GM18951 (cell line): ENCODE results near the gene ENPP6.

Experiments
- POLR2A ChIP-seq: IDR thresholded peaks from 4 replicates; pipeline ENCODE4 v1.6.1; 2011; ENCODE audit warnings: mild to moderate bottlenecking; ENCODE audit not compliant: insufficient read length, insufficient read depth; ENCODE audit errors: extremely low read depth
- in situ Hi-C: fragments of 300-500 bp; cut with MboI; formaldehyde crosslinking; loops from one replicate; pipeline ENCODE4 v1.12.0; 2022; ENCODE audit warnings: low sequenced_read_pairs, mixed read lengths, inconsistent platforms; ENCODE audit not compliant: unreplicated experiment

Gene ENPP6

DNA sequence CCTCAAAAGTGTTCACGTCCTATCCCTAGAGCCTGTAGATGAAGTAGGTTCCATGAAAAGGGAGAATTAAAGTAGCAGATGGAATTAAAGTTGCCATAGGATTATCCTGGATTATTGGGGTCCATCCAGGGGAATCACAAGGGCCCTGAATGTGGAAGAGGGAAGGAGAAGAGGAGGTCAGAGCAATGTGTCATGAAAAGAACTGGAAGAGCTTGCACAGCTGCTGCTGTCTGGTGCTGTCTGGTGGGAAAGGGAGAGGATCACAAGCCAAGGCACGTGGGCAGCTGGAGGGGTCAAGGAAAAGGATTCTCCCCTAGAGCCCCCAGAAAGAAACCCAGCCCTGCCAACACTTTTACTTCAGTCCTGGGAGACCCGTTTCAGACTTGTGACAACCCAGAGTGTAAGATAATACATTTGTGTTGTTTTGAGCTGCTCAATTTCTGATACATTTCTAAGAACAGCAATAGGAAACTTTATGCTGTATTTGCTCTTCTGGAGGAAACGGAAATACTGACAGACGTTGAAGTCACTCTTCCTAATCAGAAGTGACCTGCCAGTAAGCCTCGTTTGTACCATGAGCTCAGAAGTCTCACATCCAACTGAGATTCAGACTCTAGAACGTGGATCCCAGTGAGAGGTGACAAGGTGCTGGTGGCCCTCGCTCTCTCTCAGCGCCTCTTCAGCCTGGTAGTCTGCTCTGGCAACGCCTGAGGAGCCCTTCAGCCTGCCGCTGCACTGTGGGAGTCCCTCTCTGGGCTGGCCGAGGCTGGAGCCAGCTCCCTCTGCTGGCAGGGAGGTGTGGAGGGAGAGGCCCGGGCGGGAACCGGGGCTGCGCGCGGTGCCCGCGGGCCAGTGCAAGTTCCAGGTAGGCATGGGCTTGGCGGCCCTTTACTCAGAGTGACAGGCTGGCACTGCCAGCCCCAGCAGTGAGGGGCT is 34.7 kb upstream of the ENPP6 start:
- in situ Hi-C loops: loop anchor here (25.0 kb wide), 1 partner anchor 735 kb away; no protein-coding TSS in a partner anchor
- TF ChIP-seq POLR2A: no peak

- in situ Hi-C loops: loop anchor here (25.0 kb wide), 1 partner anchor 736 kb away; no protein-coding TSS in a partner anchor
Observed at GRCh38 chr4:184251670-184251980, 34.0 kb upstream of the ENPP6 start.

GRCh38 chr4:184250795-184251669 is 33.4 kb upstream of the ENPP6 start:
- TF ChIP-seq POLR2A: no peak
- in situ Hi-C loops: loop anchor here (25.0 kb wide), 1 partner anchor 736 kb away; no protein-coding TSS in a partner anchor

More at GRCh38 chr4:184251670-184251980, 34.0 kb upstream of the ENPP6 start:
- no peak for TF ChIP-seq POLR2A

DNA sequence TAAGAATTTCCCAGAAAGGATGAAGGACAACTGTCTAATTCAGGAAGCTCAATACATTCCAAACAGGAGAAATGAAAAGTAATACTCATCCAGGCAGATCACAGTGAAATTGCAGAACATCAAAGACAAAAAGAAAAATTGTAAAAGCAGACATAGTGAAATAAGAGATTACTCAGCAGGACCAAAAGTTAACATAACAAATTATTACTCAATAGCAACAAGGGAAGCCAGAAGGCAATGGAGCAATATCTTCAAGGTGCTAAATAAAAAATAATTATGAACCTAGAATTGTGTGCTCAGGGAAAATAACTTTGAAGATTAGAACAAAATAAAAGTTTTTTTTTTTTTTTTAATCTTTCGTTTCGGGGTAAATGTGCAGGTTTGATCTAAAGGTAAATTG is 30.5 kb upstream of the ENPP6 start:
- TF ChIP-seq POLR2A: no peak
- in situ Hi-C loops: no loop called here

GRCh38 chr4:184247421-184247820 is 29.7 kb upstream of the ENPP6 start:
- no peak for TF ChIP-seq POLR2A
- in situ Hi-C loops: no loop called here

DNA sequence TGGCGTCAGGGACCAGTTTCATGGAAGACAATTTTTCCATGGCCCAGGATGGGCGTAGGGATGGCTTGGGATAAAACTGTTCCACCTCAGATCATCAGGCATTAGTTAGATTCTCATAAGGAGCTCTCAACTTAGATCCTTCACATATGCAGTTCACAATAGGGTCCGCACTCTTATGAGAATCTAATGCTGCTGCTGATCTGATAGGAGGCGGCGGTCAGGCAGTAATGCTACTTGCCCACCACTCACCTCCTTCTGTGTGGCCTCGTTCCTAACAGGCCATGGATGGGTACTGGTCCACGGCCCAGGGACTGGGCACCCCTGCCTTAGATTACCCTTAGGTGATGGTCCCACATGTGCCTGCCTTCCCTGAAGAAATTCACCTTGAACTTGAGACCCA is 28.8 kb upstream of the ENPP6 start:
- TF ChIP-seq POLR2A: no peak
- in situ Hi-C loops: no loop called here

- in situ Hi-C loops: no loop called here
- no peak for TF ChIP-seq POLR2A
Observed at GRCh38 chr4:184238072-184238745, 20.5 kb upstream of the ENPP6 start.

DNA sequence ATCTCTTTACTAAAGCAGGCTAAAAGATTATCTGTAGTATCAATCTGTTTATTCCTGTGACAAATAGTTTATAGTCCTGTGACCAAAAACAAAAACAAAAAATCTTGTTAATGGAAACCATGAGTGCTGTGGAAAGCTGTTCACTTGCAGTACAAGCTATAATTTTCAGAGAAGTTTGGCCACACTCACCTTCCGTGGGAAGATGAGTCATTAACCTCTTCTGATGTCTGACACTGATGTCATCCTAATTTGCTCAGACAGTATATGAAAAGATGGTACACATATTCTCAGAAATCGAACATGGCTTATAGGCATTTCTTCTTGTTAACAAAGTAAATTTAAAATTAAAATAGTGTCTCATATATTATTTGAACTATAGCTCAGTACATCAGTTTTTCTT is 19.9 kb upstream of the ENPP6 start:
- in situ Hi-C loops: no loop called here
- no peak for TF ChIP-seq POLR2A

DNA sequence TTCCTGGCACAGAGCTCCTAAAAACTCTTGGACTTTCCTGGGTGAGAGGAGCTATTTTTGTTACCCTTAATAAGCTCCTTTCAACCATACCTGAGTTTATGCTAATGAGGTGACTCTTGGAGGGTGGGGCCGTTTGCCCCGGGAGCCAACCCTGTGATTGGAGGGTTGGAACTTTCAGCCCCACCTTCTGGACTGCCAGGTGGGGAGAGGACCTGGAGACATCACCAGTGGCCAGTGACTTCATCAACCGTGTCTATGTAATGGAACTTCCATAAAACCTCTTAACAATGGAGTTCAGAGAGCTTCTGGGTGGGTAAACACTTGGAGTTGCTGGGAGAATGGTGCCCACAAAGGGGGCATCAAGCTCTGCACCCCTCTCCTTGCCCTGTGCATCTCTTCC is 17.9 kb upstream of the ENPP6 start:
- no peak for TF ChIP-seq POLR2A
- in situ Hi-C loops: no loop called here

- TF ChIP-seq POLR2A: no peak
- in situ Hi-C loops: no loop called here
Observed at GRCh38 chr4:184234155-184234554, 16.5 kb upstream of the ENPP6 start.

- in situ Hi-C loops: no loop called here
- no peak for TF ChIP-seq POLR2A
Observed at GRCh38 chr4:184232975-184233374, 15.3 kb upstream of the ENPP6 start.

GRCh38 chr4:184232202-184232601 is 14.5 kb upstream of the ENPP6 start:
- TF ChIP-seq POLR2A: no peak
- in situ Hi-C loops: no loop called here

- in situ Hi-C loops: no loop called here
Observed at GRCh38 chr4:184231573-184231972, 13.9 kb upstream of the ENPP6 start.

More at GRCh38 chr4:184231573-184231972, 13.9 kb upstream of the ENPP6 start:
- TF ChIP-seq POLR2A: no peak
